Measurements from ENCODE around the gene PIGK.

- TF ChIP-seq CTCF (IDR thresholded peaks at IDR 0.05), result no peak
- TF ChIP-seq POLR2AphosphoS5 (IDR thresholded peaks at IDR 0.05), result no peak
- no peak for TF ChIP-seq POLR2A (IDR thresholded peaks at IDR 0.05)
Observed at GRCh38 chr1:77245830-77246229, 26.6 kb upstream of the PIGK start.
